Activated CD4-positive, alpha-beta T cell treated with anti-CD3 and anti-CD28 coated beads, Interleukin-2, amount 50 U/mL, for 16 hours (primary cell): ENCODE data around the gene DVL2.

Experiments used
- DNase-seq: peaks from one replicate; pipeline ENCODE4 v3.0.0-alpha.2; 2020

Gene DVL2

GRCh38 chr17:7234083-7234951 lies at the start of gene DVL2:
TSS of gene DVL2 (minus strand) at chr17:7234517. CDS start at chr17:7234262, 255 bp downstream.
- peak; percentile 96 for DNase-seq

DNA sequence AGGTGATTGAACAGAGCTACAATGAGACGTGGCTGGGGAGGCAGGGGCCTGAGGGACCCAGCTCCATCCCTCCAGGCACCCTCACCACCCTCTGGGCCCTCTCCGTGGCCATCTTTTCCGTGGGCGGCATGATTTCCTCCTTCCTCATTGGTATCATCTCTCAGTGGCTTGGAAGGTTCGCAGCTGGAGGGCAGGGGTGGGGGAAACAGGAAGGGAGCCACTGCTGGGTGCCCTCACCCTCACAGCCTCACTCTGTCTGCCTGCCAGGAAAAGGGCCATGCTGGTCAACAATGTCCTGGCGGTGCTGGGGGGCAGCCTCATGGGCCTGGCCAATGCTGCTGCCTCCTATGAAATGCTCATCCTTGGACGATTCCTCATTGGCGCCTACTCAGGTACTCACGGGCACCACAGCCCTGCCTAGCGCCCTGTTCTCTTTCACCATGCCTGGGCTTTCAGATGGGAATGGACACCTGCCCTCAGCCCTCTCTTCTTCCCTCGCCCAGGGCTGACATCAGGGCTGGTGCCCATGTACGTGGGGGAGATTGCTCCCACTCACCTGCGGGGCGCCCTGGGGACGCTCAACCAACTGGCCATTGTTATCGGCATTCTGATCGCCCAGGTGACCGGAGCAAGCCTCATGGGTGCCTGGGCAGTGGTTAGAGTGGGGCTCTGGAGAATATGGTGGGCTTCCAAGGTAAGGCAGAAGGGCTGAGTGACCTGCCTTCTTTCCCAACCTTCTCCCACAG lies 49.3 kb upstream of the DVL2 start:
- no peak for DNase-seq

GRCh38 chr17:7282752-7283321 lies 48.5 kb upstream of the DVL2 start:
- no peak for DNase-seq

GRCh38 chr17:7281953-7282751 lies 47.8 kb upstream of the DVL2 start:
- DNase-seq: no peak

DNA sequence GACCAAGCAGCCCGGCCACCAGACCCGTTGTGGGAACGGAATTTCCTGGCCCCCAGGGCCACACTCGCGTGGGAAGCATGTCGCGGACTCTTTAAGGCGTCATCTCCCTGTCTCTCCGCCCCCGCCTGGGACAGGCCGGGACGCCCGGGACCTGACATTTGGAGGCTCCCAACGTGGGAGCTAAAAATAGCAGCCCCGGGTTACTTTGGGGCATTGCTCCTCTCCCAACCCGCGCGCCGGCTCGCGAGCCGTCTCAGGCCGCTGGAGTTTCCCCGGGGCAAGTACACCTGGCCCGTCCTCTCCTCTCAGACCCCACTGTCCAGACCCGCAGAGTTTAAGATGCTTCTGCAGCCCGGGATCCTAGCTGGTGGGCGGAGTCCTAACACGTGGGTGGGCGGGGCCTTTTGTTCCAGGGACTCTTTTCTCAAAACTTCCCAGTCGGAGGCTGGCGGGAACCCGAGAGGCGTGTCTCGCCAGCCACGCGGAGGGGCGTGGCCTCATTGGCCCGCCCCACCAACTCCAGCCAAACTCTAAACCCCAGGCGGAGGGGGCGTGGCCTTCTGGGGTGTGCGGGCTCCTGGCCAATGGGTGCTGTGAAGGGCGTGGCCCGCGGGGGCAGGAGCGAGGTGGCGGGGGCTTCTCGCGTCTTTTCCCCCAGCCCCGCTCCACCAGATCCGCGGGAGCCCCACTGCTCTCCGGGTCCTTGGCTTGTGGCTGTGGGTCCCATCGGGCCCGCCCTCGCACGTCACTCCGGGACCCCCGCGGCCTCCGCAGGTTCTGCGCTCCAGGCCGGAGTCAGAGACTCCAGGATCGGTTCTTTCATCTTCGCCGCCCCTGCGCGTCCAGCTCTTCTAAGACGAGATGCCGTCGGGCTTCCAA lies 47.0 kb upstream of the DVL2 start, which contains the start of gene SLC2A4:
Gene SLC2A4 (plus strand): TSS at position 645 of the 879 bp plus-strand sequence. CDS start 217 bp downstream, at position 862.
- DNase-seq: peak; percentile 90

DNA sequence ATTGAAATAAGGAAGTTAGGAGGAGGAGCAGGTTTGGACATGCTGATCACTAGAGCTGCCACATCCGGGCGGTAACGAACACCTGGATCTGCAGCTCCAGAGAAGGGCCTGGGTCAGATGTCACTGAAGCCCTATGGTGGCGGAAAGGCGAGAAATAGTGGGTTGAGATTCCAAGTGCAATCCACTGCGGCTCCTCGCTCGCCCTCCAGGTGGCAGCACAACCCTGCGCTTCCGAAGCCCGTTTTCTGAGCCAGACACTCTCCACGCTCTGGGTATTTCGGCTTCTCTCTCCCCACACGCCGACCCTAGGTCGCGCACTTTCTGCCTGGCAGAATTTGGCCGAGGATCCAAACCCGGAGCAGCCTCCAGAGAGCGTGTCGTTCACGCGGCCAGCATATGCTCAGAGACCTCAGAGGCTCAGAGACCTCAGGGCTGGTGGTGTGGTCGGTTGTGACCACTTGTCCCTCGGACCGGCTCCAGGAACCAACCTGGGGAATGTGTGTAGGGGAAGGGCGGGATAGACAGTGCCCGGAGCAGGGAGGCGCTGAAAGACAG lies 46.3 kb upstream of the DVL2 start:
- DNase-seq: peak; percentile 82

- no peak for DNase-seq
Observed at GRCh38 chr17:7279448-7279847, 45.1 kb upstream of the DVL2 start.

DNA sequence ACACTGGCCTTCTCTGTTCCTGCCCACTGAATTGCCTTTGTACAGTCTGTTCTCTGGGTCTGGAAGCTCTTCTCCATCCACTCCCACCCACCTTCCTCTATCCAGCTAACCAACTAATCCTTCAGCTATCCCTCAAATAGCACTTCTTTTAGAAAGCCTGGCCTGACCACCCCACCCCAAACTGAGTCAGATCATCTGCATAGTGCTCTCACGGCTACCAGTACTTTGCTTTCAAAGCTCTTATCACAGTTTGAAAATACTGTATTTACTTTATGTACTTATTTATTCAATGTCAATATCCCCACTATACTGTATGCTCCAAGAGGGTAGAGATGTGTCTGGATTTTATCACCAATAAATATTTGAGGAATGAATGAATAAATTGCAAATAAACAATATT lies 32.5 kb upstream of the DVL2 start:
- DNase-seq: no peak

- DNase-seq: no peak
Observed at GRCh38 chr17:7263801-7264078, 29.4 kb upstream of the DVL2 start.

DNA sequence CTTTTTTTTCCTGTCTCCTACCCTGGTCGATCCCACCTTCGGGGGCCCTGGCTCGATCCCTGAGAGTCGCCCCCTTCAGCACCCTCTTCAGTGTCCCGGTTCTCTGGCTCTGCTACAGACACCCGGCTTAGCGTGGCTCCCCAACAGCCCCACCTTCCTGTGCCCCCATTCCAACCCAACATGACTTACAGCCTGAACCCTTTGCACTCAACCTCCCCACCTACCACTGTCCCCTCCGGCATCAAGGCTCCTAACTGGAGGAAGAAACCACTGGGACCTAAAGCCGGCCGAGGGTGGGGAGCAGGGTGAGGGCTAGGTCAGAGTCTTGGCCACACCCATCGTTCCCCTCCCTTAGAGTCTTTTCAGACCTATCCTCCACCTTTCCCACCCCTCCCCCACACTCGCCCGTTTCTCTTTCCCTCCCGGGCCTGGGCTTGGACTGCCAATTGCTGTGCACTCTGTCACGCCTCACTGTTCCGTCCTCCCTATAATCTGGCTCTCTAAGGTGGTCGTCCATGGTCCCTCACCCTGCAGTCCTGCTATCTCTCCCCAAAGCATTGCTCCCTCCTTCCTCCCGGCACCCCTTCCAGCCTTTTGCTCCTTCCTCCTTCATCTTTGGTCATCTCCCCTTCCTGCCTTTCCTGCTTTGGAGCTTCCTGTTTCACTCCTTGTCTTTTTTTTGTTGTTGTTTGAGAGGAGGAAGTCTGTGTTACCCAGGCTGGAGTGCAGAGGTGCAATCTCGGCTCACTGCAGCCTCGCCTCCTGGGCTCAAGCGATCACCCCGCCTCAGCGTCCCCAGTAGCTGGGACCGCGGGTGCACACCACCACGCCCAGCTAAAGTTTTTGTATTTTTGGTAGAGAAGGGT lies 28.9 kb upstream of the DVL2 start:
- DNase-seq: no peak

DNA sequence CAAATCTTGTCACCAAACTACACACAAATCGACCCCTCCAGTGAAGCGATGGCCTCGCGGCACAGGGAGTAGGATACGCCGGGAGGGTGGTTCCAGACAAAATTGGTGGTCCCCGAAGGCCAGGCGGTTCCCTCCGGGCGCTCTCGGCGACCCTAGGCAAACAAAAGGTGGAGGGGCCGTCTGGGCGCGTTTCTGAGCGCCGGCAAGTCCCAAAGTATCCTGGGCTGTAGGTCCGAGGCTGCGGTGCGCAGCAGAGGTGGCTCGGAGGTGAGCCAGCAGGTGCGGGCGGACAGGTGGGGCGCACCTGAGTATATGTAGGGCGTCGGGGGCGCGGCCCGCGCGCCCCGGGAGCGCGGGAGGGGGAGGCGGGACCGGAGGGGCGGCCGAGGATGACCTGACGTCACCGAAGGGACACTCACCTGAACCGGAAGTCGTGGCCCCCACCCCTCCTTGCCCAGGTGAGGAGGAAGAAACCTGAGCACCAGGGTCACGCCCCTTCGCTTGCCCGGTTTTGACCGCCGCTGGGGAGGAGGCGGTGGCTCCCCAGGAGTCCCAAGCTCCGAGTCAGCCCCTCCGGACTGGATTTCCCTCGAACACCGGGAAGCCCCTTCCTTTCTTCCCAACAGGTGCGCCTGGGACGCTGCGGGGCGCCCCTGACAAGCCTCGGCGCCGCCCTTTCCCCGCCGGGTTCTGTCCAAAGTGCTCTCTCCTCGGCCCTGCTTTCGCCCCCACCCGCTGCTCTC lies 28.0 kb upstream of the DVL2 start, which contains the start of gene CLDN7:
Gene CLDN7 (minus strand): TSS at position 287 of the 743 bp plus-strand sequence. CDS start 435 bp downstream, outside the sequence.
- no peak for DNase-seq

DNA sequence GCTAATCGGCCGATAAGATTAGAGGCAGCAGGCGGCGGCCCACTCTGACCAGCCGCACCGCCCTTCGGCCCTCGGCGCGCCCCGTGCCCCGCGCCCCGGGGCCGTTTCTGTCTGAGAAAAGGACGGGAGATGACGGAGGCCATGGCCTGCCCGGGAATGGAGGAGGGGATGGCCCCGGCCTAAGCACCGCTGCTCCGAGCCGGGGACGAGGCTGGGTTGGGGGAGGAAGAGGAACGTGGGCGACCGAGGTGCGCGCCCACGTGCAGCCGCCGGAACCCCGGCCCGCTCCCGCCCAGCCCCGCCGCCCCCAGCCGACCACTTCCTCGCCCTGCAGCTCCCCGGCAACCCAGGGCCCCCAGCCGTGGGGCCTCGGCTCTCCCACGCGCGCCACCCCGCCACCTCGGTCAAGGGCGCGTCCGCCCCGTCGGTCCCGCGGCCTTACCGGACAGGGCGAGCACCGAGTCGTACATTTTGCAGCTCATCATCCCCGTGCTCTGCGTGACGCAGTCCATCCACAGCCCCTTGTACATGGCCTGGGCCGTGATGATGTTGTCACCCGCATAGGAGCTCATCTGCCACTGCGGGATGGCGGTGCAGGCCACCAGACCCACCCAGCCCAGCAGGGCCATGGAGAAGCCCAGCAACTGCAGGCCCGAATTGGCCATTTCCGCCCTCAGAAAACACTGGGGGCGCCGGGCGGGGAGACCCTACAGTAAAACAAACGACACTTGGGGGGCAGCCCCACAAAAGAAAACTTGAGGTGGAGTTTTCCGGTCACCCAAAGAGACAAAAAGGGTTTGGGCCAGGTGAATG lies 27.3 kb upstream of the DVL2 start:
- DNase-seq: no peak

DNA sequence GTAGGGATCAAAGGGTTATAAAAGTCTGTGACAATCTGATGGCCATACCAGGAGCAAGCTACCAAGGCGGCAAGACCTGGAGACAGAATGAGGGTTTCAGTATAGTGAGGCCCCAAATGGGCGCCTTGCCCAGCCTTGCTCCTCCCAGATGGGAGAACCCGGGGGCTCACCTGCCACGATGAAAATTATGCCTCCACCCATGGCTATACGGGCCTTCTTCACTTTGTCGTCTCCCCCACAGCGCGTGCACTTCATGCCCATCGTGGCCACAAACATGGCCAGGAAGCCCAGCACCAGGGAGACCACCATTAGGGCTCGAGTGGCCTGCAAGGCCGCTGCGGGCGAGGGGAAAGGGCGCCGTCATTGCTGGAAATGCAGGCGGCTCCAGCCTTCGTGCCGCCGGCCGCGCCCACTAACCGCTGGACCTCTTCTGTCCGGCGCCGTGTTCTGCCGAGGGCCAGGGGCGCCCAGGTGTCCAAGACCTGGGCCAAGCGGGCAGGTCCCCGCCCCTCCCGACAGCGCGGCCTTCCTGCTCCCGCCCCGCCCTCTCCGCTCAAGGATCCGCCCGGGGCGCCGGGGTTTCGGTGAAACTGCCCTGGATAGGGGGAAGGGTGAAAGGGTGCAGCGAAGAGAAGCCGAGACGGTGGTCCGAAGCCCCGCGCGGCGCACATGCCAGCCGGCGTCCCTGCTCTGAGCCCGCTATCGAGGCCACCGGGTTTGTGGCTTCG lies 26.5 kb upstream of the DVL2 start:
- no peak for DNase-seq

- DNase-seq: no peak
Observed at GRCh38 chr17:7260151-7260550, 25.8 kb upstream of the DVL2 start.

DNA sequence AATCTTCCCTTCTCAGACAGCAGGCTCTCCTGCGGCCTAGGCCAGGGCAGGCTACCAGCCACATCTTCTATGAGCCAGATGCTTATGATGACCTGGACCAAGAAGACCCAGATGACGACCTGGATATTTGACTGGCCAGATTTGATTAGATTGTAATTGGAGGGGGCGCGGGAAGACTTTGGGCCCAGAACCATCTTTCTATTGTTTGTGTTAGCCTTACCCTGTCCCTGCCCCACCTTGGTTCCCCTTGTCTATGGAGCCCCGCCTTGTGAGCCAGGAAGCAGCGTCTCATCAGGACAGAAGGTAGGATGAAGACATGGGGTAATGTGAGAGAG lies 25.2 kb upstream of the DVL2 start:
- no peak for DNase-seq

DNA sequence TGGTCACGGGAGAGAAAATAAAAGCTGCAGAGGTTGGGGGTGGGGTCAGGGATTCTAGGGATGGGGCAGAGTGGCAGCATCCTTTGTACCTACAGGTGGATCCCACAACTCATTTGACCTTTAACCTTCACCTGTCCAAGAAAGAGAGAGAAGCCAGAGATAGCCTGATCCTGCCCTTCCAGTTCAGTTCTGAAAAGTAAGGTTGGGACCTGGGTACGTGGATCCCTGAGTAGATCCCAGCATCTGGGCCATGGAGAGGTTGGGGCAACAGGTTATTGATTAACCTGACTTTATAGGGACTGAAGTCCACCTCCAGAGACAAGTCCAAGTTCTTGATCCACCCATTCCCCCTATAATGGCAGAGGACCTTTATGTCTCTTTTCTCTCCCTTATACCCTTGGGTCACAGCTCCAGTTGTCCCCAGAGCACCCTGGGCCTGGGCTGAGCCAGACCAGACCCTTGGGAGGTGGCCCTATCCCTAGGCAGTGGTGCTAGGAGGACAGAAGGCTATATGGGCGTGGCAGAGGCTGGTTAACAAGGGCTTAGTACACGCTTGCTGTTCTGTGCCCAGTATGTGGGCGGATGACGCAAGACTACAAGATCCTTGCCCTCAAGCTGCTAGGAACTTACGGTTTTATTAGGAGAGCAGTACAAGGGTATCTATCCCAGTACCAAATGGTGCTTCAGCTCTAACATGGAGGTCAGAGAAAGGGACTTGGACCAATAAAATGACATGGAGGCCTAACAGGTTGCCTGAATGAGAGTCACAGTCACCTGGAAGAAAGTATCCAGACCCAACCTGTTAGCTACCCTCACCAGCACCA lies 24.6 kb upstream of the DVL2 start:
- no peak for DNase-seq

DNA sequence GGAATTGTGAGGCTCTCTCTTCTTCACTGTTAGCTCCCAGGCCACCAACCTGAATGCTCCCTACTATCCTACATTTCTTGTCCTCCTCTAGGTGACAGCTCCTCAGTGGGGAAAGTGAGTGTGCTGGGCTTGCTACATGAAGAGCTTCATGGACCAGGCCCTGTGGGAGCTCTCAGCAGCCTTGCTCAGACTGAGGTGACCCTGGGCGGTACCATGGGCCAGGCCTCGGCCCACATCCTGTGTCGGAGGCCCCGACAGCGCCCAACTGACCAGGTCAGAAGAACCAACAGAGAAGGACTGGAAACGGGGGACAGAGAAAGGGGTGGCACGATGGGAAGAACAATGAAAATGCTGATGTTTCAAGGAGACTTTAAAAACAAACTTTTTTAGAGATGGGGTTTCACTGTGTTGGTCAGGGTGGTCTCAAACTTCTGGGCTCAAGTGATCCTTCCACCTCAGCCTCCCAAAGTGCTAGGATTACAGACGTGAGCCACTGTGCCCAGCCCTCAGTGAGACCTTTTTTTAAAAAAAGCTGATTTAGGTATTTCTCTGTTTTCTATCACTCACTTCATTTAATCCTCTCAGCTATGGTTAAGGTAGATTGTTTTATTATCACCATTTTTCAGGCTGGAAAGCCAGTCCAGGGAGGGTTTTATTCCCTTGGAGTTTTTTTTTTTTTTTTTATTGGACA lies 22.6 kb upstream of the DVL2 start:
- DNase-seq: no peak
